Naive thymus-derived CD4-positive, alpha-beta T cell (primary cell): ENCODE data around the gene GRK5. TPM values are rescaled to one million over a fixed set of nuclear protein-coding genes. Genes with fewer than 3 reads are reported as not detected.

ENCODE experiments used
- ATAC-seq: fragments of 150-1000 bp; cut with Tn5 transposase; 2 replicates; pipeline ENCODE4 v1.10.0; 2021; ENCODE audit warnings: mild to moderate bottlenecking, moderate library complexity
- CTCF ChIA-PET: fragments of 350-600 bp; sonication (Branson Sonifier 250); formaldehyde crosslinking; loops from one replicate; lab custom pipeline; 2021; ENCODE audit warnings: antibody characterized with exemption; lab: Charles Lee
- POLR2A ChIA-PET: fragments of 350-600 bp; sonication (Branson Sonifier 250); formaldehyde crosslinking; loops from one replicate; lab custom pipeline; 2021; ENCODE audit warnings: antibody characterized with exemption, inconsistent platforms; lab: Charles Lee
- DNase-seq, 9 donors: peaks; one replicate each; pipeline versions ENCODE4 v3.0.0 to v3.0.0-alpha.2; 2020 to 2022; ENCODE audit warnings: mixed read lengths in 1 of 9
- H3K27ac ChIP-seq: one replicate; pipeline ENCODE4 v1.7.0; 2013; ENCODE audit warnings: mild to moderate bottlenecking, low read depth, low read length, moderate library complexity
- H3K27me3 ChIP-seq, 2 donors: one replicate each; pipeline ENCODE4 v1.7.0; 2013; ENCODE audit warnings: low read length in 2 of 2, mild to moderate bottlenecking in 2 of 2, moderate library complexity in 2 of 2; ENCODE audit not compliant: control insufficient read depth in 2 of 2, insufficient read depth in 2 of 2
- H3K36me3 ChIP-seq, 3 experiments: 1 replicate in 2 of 3; 2 replicates in 1 of 3; pipeline ENCODE4 v1.7.0; 2013; ENCODE audit warnings: low read length in 3 of 3, mild to moderate bottlenecking in 3 of 3, moderate library complexity in 1 of 3; ENCODE audit not compliant: insufficient read depth in 3 of 3, control insufficient read depth in 2 of 3
- H3K4me1 ChIP-seq, 2 donors: one replicate each; pipeline ENCODE4 v1.7.0; 2013; ENCODE audit warnings: low read length in 2 of 2, mild to moderate bottlenecking in 2 of 2, moderate library complexity in 1 of 2; ENCODE audit not compliant: control insufficient read depth in 2 of 2, insufficient read depth in 2 of 2
- H3K4me3 ChIP-seq: 2 replicates; pipeline ENCODE4 v1.7.0; 2013; ENCODE audit warnings: mild to moderate bottlenecking, low read length
- H3K9me3 ChIP-seq, 3 experiments: 1 replicate in 2 of 3; 2 replicates in 1 of 3; pipeline ENCODE4 v1.7.0; 2013; ENCODE audit warnings: low read length in 3 of 3; ENCODE audit not compliant: control insufficient read depth in 2 of 3
- H3K27ac Mint-ChIP-seq, 9 donors: one replicate each; pipeline ENCODE4 v1.8.0; 2020 to 2022; ENCODE audit warnings: mixed read lengths in 9 of 9, mild to moderate bottlenecking in 8 of 9, moderate library complexity in 5 of 9, inconsistent platforms in 2 of 9
- H3K27me3 Mint-ChIP-seq, 5 donors: one replicate each; pipeline ENCODE4 v1.8.0; 2021 to 2022; ENCODE audit warnings: mixed read lengths in 5 of 5, mild to moderate bottlenecking in 1 of 5
- H3K36me3 Mint-ChIP-seq, 5 donors: one replicate each; pipeline ENCODE4 v1.8.0; 2020 to 2022; ENCODE audit warnings: mixed read lengths in 5 of 5, mild to moderate bottlenecking in 3 of 5, inconsistent platforms in 1 of 5
- H3K4me1 Mint-ChIP-seq, 7 donors: one replicate each; pipeline ENCODE4 v1.8.0; 2020 to 2022; ENCODE audit warnings: mixed read lengths in 7 of 7, mild to moderate bottlenecking in 3 of 7, inconsistent platforms in 1 of 7
- H3K4me3 Mint-ChIP-seq, 10 donors: one replicate each; pipeline ENCODE4 v1.8.0; 2020 to 2022; ENCODE audit warnings: mild to moderate bottlenecking in 10 of 10, mixed read lengths in 10 of 10, moderate library complexity in 6 of 10, inconsistent platforms in 2 of 10
- H3K9me3 Mint-ChIP-seq, 11 donors: one replicate each; pipeline ENCODE4 v1.8.0; 2020 to 2022; ENCODE audit warnings: mixed read lengths in 11 of 11, mild to moderate bottlenecking in 4 of 11, inconsistent platforms in 1 of 11, moderate library complexity in 1 of 11
- intact Hi-C, 2 donors: fragments of 100-400 bp; cut with micrococcal nuclease; formaldehyde crosslinking; loops; one replicate each; pipeline ENCODE4 v1.15.1; 2023
- polyA plus RNA-seq, 2 donors: library from polyadenylated mRNA; unstranded; fragments of 300-500 nt; fragmentation: Illumina TruSeq; gene quantifications; one replicate each; pipeline ENCODE4 v1.2.3, GENCODE V29; 2021
- total RNA-seq, 6 experiments: library from RNA in 5 of 6; stranded (reverse) in 5 of 6; gene quantifications; 1 replicate in 5 of 6; 2 replicates in 1 of 6; pipeline ENCODE4 v1.2.3 and lab custom pipeline; 2021 to 2026

Gene GRK5
- total and polyA plus RNA-seq, 7 experiments from 2014 or later, result 16.4 to 45.2 (median 30.3) TPM

GRCh38 chr10:119397416-119397815 lies 190.0 kb downstream of the GRK5 start:
- Mint-ChIP-seq H3K36me3 (peaks cover 7 to 15% (median 10%) of the 10 kb centered on the region in 5 donors), H3K4me1 (peaks cover 11 to 25% (median 13%) of the 10 kb centered on the region in 7 donors), H3K27me3 (no peaks in the 10 kb centered on the region), H3K9me3 (peaks cover 0 to 2% (median 0%) of the 10 kb centered on the region in 11 donors), H3K4me3 (no peak overlapping the region), H3K27ac (peak overlapping the region in 3 of 9 donors; percentile 28 to 38 (median 36))
- H3K4me1 ChIP-seq, result no peaks in the 10 kb centered on the region
- POLR2A ChIA-PET, result no interaction called here
- intact Hi-C loops, result loop anchor here in 1 of 2 donors (2.0 kb wide), 1 partner anchor 13 kb away; no protein-coding TSS in a partner anchor
- ATAC-seq, result no peak
- H3K27ac ChIP-seq, result no peak overlapping the region
- H3K36me3 ChIP-seq, result peaks cover 0 to 40% (median 4%) of the 10 kb centered on the region in 3 experiments
- no peak for DNase-seq
- H3K4me3 ChIP-seq, result no peak overlapping the region
- no peaks in the 10 kb centered on the region for H3K27me3 ChIP-seq
- CTCF ChIA-PET, result no interaction called here
- H3K9me3 ChIP-seq, result no peaks in the 10 kb centered on the region

- peaks cover 0 to 2% (median 0%) of the 10 kb centered on the region in 11 donors for H3K9me3 Mint-ChIP-seq
- CTCF ChIA-PET, result no interaction called here
These were observed 191.6 kb downstream of the GRK5 start for GRCh38 chr10:119398996-119399395.

GRCh38 chr10:119399466-119399865 lies 192.1 kb downstream of the GRK5 start:
- Mint-ChIP-seq H3K9me3 (no peaks in the 10 kb centered on the region), H3K27me3 (no peaks in the 10 kb centered on the region), H3K4me3 (no peak overlapping the region), H3K36me3 (peaks cover 7 to 15% (median 10%) of the 10 kb centered on the region in 5 donors), H3K4me1 (peaks cover under 1 to 19% (median 13%) of the 10 kb centered on the region in 7 donors), H3K27ac (no peak overlapping the region)
- DNase-seq, result no peak
- CTCF ChIA-PET, result interaction anchor here (0.6 kb wide), 1 partner anchor 19 kb away, joined by 3 read pairs; no protein-coding TSS in a partner anchor
- Histone ChIP-seq H3K27me3 (no peaks in the 10 kb centered on the region), H3K36me3 (peaks cover 0 to 40% (median 4%) of the 10 kb centered on the region in 3 experiments), H3K4me1 (no peaks in the 10 kb centered on the region), H3K4me3 (no peak overlapping the region), H3K9me3 (no peaks in the 10 kb centered on the region), H3K27ac (no peak overlapping the region)
- intact Hi-C loops, result no loop called here
- no peak for ATAC-seq
- POLR2A ChIA-PET, result no interaction called here

More at GRCh38 chr10:119398996-119399395, 191.6 kb downstream of the GRK5 start:
- H3K4me3 ChIP-seq, result no peak overlapping the region
- H3K4me1 ChIP-seq, result no peaks in the 10 kb centered on the region
- no peaks in the 10 kb centered on the region for H3K27me3 Mint-ChIP-seq
- peaks cover 7 to 15% (median 10%) of the 10 kb centered on the region in 5 donors for H3K36me3 Mint-ChIP-seq
- no peak for DNase-seq
- peaks cover 0 to 40% (median 4%) of the 10 kb centered on the region in 3 experiments for H3K36me3 ChIP-seq
- intact Hi-C loops, result no loop called here
- H3K9me3 ChIP-seq, result no peaks in the 10 kb centered on the region
- peaks cover 5 to 20% (median 8%) of the 10 kb centered on the region in 7 donors for H3K4me1 Mint-ChIP-seq
- H3K4me3 Mint-ChIP-seq, result no peak overlapping the region
- no peak overlapping the region for H3K27ac ChIP-seq
- POLR2A ChIA-PET, result no interaction called here
- no peaks in the 10 kb centered on the region for H3K27me3 ChIP-seq
- no peak for ATAC-seq
- no peak overlapping the region for H3K27ac Mint-ChIP-seq

- CTCF ChIA-PET, result no interaction called here
- intact Hi-C loops, result no loop called here
- H3K4me1 Mint-ChIP-seq, result peaks cover 0 to 19% (median 6%) of the 10 kb centered on the region in 7 donors
These were observed 194.5 kb downstream of the GRK5 start for GRCh38 chr10:119401671-119402395.

GRCh38 chr10:119403921-119404320 lies 196.6 kb downstream of the GRK5 start:
- no peak overlapping the region for H3K27ac ChIP-seq
- Mint-ChIP-seq H3K4me3 (no peak overlapping the region), H3K4me1 (peaks cover 0 to 21% (median 10%) of the 10 kb centered on the region in 7 donors), H3K27ac (peak overlapping the region in 5 of 9 donors; percentile 2 to 66 (median 25)), H3K27me3 (no peaks in the 10 kb centered on the region), H3K9me3 (no peaks in the 10 kb centered on the region), H3K36me3 (peaks cover 7 to 11% (median 9%) of the 10 kb centered on the region in 5 donors)
- intact Hi-C loops, result no loop called here
- no peaks in the 10 kb centered on the region for H3K27me3 ChIP-seq
- DNase-seq, result no peak
- H3K4me3 ChIP-seq, result no peak overlapping the region
- no peaks in the 10 kb centered on the region for H3K9me3 ChIP-seq
- ATAC-seq, result no peak
- CTCF ChIA-PET, result no interaction called here
- POLR2A ChIA-PET, result no interaction called here
- peaks cover 0 to 16% (median 0%) of the 10 kb centered on the region in 3 experiments for H3K36me3 ChIP-seq
- H3K4me1 ChIP-seq, result no peaks in the 10 kb centered on the region

More at GRCh38 chr10:119401671-119402395, 194.5 kb downstream of the GRK5 start:
- no peaks in the 10 kb centered on the region for H3K4me1 ChIP-seq
- H3K4me3 ChIP-seq, result no peak overlapping the region
- peaks cover 7 to 15% (median 10%) of the 10 kb centered on the region in 5 donors for H3K36me3 Mint-ChIP-seq
- POLR2A ChIA-PET, result no interaction called here
- no peak for DNase-seq
- H3K4me3 Mint-ChIP-seq, result no peak overlapping the region
- no peaks in the 10 kb centered on the region for H3K9me3 ChIP-seq
- ATAC-seq, result peak; percentile 79
- H3K27me3 Mint-ChIP-seq, result no peaks in the 10 kb centered on the region
- H3K9me3 Mint-ChIP-seq, result no peaks in the 10 kb centered on the region
- peaks cover 0 to 30% (median 4%) of the 10 kb centered on the region in 3 experiments for H3K36me3 ChIP-seq
- no peak overlapping the region for H3K27ac ChIP-seq
- H3K27me3 ChIP-seq, result no peaks in the 10 kb centered on the region
- H3K27ac Mint-ChIP-seq, result peak overlapping the region in 3 of 9 donors; percentile 16 to 77 (median 22)

- H3K27me3 Mint-ChIP-seq, result no peaks in the 10 kb centered on the region
- Histone ChIP-seq H3K9me3 (no peaks in the 10 kb centered on the region), H3K4me3 (no peak overlapping the region), H3K4me1 (no peaks in the 10 kb centered on the region), H3K36me3 (peaks cover 0 to 6% (median 0%) of the 10 kb centered on the region in 3 experiments), H3K27me3 (no peaks in the 10 kb centered on the region), H3K27ac (no peak overlapping the region)
- intact Hi-C loops, result no loop called here
- peaks cover 1 to 8% (median 4%) of the 10 kb centered on the region in 5 donors for H3K36me3 Mint-ChIP-seq
- H3K4me1 Mint-ChIP-seq, result peaks cover 0 to 16% (median 7%) of the 10 kb centered on the region in 7 donors
- H3K4me3 Mint-ChIP-seq, result no peak overlapping the region
- ATAC-seq, result peak; percentile 36
- ChIA-PET CTCF (no interaction called here), POLR2A (interaction anchor here (0.7 kb wide), 1 partner anchor 195 kb away, joined by 3 read pairs; no protein-coding TSS in a partner anchor)
- DNase-seq, result no peak
- H3K9me3 Mint-ChIP-seq, result peaks cover 0 to 1% (median 0%) of the 10 kb centered on the region in 11 donors
- H3K27ac Mint-ChIP-seq, result peak overlapping the region in 3 of 9 donors; percentile 21 to 55 (median 21)
These were observed 197.5 kb downstream of the GRK5 start for GRCh38 chr10:119404719-119405519.
